Measurements from ENCODE around the gene TFIP11.
"Not testable (repeated sequence)": the region's sequence is repeated elsewhere in the genome, so short reads cannot be mapped to it uniquely, and the experiment has no call there.

The TFIP11 gene

DNA sequence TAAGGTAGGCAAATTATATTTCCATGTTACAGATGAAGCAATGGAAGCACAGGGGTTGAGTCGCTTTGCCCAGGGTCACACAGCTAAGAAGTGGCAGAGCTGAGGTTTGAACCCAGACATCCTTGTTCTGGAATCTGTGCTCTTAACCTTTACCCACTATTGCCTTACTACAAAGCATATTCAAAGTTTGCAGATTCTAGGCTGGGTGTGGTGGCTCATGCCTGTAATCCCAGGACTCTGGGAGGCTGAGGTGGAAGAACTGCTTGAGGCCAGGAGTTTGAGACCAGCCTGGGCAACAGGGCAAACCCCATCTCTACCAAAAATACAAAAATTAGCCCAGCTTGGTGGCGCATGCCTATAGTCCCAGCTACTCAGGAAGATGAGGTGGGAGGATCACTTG lies 27.8 kb upstream of the TFIP11 start:
- no peak for DNase-seq

DNA sequence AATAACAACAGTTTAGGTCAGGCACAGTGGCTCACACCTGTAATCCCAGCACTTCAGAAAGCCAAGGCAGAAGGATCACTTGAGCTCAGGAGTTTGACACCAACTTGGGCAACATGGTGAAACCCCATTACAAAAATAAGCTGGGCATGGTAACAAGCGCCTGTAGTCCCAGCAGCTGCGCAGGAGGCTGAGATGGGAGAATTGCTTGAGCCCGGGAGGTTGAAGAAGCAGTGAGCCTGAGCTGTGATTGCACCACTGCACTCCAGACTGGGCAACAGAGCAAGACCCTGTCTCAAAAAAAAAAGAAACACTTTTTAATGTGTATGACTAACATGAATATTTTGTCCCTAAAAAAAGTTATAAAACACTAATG lies 24.5 kb upstream of the TFIP11 start:
- DNase-seq: no peak

DNA sequence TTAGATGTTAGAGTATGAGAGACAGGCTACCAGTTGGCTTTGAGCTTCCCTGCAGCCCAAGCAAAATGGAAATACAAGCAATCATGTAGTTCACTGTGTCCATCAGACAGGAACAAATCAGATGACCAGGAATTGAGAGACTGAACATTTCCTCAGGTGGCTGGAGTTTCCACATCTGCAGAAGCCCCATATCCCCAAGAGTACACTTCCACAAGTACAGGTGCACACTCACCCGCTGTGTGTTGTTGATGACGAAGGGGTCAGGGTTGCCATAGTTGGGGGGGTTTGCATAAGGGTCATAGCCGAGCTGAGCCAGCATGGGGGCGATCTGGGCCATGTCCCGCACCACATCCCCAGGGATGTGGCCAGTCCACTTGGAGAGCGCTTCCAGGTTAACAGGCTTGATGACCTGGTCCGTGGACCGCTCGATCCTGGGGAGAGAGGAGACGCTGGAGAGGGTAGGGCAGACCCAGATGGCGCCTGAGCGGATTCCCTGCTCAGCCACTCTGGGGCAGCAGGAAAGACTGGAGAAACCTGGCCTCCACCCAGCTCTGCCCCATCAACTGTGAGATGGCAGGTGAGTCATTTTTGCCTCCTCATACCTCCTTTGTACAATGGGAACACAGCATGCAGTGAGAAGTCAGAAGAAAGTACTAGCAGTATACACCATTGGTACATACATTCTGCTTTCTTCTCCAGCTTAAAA lies 23.9 kb upstream of the TFIP11 start:
- DNase-seq: no peak

DNA sequence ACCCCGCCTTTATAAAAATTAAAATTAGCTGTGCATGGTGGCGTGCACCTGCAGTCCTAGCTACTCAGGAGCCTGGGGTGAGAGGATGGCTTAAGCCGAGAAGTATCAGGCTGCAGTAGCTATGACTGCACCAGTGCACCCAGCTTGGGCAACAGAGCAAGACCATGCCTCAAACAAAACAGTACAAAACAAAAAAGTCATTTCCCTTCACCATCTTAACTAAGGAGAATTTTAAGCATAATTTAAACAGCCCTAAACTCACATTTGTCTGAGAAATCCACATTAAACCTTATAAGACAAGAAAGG lies 23.3 kb upstream of the TFIP11 start:
- no peak for DNase-seq

DNA sequence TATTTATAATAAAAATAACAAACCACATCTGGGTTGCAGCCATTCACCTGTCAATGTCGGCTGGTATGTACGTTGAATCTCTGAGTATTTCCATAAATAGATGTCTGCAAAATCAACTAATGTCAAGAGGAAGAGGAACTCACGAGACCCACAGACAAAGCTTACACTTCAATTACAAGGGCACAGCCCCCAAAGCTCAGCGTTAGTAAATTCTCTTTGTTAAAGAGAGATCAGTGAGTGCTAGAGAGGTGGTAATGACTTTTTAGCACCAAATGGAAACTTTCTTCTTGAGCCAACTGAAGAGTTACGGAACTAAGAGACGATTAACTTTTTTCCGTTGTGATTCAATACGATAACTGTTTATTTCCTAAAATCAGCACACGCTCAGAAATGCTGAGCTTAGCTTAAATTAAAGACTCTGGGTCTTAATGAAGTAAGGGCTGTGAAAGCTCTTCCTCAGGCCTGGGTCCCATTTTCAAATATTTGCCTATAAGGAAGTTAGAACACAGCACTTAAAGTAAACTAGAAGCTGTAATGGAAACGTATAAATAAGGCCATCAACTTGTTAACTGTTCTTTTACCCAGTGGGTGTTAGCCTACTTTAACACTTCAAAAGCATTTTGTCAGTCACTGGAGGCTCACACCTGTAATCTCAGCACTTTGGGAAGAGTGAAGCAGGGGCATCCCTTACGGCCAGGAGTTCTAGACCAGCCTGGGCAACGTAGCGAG lies 22.8 kb upstream of the TFIP11 start:
- DNase-seq: no peak

DNA sequence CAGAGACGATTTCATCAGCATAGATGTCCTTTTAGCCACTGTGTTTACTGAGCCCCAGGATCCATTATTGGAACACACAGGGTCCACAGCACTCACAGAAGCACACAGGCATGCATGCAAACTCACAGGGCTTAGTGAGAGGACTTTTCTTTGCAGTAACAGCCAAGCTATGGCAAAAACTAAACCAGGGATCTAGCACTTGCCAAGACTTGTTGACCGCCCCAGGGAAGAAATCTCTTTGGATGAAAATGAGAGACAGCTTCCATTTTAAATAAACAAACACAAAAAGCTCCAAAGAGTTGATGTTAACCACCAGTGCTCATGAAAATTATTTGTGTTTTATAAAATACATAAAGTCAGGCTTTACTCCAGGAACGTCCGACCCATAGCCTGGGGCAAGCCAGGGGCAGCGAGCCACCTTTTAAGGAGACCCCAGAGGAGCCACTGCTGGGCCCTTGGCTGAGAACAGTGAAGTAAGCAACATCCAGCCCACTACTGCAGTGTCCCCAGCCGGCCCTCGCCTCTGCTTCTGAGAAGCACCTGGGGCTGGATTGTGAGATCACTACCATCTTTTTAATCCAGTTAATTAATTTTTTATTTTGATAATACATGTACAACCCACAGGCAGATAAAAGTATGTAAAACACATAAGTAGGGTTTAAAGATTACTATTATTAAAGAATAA lies 22.0 kb upstream of the TFIP11 start:
- no peak for DNase-seq

DNA sequence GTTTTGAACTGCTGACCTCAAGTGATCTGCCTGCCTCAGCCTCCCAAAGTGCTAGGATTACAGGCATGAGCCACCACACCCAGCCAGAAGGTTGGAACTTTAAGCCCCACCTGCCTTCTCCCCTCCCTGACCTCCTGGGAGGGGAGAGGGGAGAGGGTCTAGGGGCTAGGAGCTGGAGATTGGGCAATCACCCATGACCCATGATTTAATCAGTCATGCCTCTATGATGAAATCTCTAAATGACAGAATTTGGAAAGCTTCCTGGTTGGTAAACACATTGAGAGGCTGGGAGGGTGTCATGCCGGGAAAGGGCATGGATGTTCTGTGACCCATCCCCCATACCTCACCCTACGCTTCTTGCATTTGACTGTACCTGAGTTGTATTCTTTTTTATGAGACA lies 17.1 kb upstream of the TFIP11 start:
- DNase-seq: no peak

DNA sequence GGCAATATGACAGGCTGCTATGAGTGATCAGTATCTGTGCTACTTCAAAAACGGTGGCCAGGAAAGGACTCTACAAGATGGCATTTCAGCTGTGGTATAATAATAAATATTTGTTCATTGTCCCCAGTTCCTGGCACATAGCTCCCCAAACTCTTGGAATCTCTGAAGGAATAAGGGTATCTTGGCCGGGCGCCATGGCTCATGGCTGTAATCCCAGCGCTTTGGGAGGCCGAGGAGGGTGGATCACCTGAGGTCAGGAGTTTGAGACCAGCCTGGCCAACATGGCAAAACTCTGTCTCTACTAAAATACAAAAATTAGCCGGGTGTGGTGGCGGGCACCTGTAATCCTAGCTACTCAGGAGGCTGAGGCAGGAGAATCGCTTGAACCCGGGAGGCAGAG lies 16.2 kb upstream of the TFIP11 start:
- DNase-seq: not testable (repeated sequence)

DNA sequence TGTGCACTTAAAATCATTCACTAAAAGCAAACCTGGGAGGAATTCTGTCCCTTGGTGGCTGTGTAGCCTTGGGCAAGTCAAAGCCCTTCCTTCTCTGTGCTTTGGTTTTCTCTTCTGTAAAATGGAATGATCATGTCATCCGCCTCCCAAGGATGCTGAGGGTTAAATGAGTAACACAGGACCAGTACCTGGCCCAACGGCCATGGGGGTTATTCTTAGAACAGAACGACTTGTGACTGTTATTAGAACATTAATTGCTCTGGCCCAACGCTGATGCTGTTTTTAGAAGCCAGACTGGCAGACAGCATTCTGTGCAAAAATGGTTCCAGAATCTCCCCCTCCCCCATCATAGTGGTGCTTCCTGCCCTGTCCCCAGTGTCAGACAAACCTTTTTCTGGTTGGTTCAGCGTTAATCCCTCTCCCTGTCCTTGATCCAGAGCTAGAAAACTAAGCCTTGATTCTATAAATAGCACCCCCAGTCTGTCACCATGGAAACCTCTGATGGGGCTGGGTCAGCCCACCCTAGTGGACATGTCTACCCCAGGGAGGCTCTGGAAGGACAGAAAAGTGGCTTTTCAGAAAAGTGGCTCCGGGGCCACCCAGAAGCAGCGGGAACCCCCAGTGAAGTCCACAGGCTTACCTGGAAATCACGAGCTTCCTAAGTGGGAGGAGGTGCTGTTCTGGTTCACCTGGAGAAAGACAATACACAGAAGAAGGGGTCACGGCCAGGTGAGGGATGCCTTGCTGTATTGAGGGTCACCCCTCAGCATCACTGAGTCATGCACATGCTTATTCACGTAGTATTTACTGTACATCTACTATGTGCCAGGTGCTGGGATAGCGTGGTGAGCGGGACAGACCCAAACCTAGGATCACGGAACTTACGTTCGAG lies 15.5 kb upstream of the TFIP11 start:
- DNase-seq: no peak

DNA sequence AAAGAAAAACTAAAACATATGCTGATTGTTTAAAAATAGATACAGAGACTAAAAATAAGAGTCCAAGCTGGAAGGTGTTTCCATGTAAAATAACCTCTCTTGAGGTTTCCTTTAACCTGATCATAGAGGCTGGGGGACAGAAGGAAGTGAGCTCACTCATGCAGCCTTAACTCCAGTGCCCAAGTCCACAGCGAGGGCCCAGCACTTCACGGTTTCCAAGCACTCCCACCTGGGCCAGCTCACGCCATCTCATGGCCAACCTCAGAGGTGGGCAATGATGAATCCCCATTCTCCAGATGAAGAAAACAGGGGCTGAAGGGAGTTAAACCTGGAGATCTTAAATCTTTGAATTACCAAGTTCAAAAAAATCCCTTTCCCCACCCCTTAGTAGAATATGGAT lies 14.9 kb upstream of the TFIP11 start:
- DNase-seq: no peak

DNA sequence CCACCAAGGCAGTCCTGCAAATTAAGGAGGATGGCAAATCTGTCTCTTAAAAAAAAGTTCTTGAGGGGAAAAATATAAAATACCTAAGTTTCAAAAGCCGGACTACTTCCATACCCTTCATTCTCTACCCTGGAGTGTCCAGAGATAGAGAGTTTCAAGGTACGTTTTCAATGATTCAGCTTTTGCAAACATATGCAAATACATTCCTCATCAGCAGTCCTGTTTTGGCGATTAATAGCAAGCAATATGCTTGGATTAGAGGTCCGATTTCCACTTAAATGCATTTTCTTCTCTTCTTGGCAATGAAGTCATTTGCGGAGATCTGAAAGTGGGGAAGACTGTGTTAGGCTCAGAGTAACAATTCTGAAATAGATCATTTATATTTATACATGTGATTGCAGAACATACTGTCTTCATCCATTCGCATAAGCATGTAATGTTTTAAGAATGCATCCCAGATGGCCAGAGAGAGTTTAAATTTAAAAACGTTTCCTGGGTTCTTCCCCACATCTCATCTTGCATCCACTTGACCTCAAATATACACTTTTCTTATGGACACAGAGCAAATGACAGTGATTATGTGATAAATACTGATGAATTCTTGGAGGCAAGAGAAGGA lies 13.8 kb upstream of the TFIP11 start:
- no peak for DNase-seq

DNA sequence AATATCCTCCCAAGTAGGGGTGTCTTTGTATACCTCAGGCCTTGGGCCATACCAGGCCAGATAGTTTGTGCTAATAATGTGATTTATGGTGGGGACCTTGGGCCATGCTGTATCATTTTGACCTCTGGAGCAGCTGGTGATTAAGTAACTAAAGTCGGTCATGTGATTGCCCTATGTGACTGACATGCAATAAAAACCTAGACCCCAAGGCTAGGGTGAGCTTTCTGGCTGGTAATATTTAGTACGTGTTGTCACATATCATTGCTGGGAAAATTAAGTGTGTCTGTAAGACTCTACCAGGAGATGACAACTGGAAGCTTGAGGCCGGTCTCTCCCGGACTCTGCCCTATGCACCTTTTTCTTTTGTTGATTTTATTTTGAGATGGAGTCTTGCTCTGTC lies 12.6 kb upstream of the TFIP11 start:
- DNase-seq: no peak

DNA sequence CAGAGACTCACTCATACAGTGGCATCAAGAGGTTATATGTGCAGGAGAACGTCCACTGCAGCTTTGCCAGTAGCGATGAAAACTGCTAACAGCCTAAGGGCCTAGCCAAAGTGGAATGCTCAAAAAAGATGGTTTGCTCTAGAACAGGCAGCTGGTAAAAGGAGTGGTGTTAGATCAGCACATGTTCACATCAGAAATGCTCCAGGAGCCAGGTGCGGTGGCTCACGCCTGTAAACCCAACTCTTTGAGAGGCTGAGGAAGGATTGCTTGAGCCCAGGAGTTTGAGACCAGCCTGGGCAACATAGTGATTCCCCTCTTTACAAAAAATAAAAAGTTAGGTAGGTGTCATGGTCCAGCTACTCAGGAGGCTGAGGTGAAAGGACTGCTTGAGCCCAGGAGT lies 10.3 kb upstream of the TFIP11 start:
- no peak for DNase-seq

DNA sequence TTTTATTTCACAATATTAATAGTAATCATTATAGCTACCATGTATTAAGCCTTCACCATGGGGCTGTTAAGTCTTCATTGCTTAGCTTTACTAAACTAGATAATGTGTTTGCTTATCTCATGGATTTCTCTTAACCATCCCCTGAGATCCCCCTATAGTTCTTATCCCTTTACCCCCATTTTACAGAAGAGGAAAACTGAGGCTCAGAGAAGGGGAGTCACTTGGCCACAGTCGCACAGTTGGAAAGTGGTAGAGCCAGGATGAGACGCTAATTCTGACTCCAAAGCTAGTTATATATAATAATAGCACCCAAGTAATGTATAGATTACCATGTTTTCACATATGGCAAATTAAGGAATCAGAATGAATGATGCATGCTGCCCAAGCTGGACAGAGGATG lies 9.7 kb upstream of the TFIP11 start:
- DNase-seq: no peak

DNA sequence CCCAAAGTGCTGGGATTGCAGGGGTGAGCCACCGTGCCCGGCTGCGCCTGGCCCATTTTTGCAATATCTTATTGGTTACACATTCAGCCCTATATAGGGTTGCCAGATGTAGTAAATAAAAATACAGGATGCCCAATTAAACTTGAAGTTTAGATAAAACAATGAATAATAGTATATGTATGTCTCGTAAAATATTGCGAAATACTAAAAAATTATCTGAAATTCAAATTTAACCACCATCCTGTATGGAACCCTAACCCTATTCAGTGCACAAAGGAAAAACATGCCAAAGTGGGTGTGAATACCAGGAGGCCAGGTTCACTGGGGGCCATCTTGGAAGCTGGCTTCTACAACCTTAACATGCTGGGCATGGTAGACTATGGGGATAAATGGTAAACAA lies 5.2 kb upstream of the TFIP11 start:
- no peak for DNase-seq

DNA sequence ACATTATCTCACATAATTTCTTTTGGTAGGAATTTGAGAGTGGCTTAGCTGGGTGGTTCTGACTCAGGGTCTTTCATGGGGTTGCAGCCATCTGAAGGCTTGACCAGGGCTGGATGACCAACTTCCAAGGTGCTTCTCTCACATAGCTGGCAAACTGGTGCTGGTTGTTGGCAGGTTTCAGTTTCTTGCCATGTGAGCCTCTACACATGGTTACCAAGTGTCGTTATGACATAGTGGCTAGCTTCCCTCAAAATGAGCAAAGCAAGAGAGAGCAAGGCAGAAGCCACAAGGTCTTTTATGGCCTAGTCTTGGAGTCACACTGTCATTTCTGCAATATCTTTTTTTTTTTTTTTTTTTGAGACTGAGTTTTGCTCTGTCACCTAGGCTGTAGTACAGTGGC lies 4.2 kb upstream of the TFIP11 start:
- DNase-seq: no peak

DNA sequence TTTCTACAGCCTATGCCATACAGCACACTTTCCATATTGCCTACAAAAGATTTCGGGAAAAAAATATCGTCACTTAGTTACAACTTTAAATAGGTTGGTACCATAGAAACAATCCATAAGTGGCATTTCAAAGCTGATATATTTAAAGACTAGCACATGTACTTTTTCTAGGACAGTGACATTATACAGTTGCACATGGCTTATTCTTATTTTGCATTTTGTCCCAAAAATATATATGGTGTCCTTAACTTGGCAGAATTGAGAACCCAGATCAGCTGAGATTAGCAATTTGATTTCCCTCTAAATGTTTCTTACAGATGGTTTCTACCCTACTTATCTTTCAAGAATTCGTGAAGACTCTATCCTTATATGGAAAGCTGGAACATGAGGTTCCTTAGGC lies 3.7 kb upstream of the TFIP11 start:
- DNase-seq: no peak

DNA sequence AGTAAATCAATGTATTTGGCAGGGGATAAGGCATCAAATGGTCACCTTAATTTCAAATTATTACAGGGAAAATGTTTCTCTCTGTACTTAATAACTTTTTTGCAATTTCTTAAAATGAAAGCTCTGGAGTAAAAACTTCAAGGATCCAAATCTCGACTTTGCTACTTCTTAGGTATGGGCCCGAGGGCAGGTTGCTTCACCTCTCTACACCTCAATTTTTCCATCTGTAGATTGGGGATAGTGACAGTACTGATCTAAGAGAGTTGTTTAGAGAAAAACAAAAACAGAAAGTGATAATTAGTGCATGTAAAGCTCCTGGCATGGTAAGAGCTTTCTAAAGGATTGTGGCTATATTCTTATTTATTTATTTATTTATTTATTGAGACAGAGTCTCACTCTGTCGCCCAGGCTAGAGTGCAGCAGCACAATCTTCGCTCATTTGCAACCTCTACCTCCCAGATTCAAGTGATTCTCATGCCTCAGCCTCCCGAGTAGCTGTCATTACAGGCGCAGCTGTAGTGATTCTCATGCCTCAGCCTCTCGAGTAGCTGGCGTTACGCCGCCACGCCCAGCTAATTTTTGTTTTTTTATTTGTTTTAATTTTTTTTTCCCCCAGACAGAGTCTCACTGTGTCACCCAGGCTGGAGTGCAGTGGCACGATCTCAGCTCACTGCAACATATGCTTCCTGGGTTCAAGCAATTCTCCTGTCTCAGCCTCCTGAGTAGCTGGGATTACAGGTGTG lies 2.3 kb upstream of the TFIP11 start:
- no peak for DNase-seq

DNA sequence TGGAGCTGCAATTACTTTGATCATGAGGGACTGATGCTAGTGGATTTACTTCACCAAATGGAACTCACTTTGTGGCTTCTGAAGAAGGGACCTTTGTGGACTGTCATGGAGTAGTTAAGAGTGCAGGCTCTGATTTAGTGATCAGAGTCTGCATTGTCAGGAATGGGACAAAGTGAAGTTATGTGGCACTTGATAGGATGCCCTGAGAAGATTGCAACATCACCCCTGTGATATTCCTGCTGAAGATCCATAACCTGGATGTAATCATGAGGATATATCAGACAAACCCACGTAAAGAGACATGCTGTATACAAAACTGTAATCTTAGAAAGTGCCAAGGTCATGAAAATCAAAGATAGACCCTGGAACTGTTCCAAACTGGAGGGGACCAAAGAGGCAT lies 1.6 kb upstream of the TFIP11 start:
- no peak for DNase-seq

DNA sequence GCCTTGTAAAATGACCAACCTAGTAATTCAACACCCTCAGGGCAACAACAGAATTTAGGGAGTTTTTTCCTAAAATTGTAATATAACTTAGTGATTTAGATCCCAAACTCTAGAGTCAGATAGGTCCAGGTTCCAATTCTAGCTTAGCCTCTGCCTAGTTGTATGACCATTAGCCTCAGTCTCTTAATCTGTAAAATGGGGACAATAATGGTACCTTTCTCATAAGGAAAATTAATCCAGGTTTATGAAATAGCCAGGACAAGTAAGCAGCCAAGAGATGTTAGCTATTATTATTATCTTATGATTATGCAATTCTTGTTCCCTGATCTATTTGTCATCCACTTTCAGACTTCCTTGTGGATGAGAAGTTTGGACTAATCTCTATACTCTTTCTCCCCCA lies 4.1 kb downstream of the TFIP11 start:
- DNase-seq: no peak

DNA sequence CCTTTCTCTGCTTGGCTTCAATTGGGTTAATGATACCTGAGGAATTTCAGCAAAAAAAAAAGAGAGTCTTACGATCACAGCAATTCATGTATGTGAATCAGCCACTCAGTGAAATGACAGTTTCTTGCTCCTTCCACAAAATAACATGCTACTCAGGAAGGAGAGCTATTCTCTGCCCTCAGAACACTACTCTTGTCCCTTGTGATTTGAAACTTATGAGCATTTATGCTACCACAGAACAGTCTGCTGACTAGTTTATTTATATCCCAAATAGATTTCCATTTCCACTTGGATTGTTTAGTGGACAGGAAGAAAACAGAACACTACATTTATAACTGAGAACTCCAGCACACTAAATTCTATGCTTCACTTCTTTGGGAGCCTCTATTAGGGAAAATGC lies 8.5 kb downstream of the TFIP11 start:
- DNase-seq: no peak

Data from activated naive CD4-positive, alpha-beta T cell treated with anti-CD3 and anti-CD28 coated beads, Interleukin-2, amount 50 U/mL, for 16 hours (primary cell).